ENCODE data around the gene KISS1R.
"Not testable (repeated sequence)": the region's sequence is repeated elsewhere in the genome, so short reads cannot be mapped to it uniquely, and the experiment has no call there.

KISS1R gene

DNA sequence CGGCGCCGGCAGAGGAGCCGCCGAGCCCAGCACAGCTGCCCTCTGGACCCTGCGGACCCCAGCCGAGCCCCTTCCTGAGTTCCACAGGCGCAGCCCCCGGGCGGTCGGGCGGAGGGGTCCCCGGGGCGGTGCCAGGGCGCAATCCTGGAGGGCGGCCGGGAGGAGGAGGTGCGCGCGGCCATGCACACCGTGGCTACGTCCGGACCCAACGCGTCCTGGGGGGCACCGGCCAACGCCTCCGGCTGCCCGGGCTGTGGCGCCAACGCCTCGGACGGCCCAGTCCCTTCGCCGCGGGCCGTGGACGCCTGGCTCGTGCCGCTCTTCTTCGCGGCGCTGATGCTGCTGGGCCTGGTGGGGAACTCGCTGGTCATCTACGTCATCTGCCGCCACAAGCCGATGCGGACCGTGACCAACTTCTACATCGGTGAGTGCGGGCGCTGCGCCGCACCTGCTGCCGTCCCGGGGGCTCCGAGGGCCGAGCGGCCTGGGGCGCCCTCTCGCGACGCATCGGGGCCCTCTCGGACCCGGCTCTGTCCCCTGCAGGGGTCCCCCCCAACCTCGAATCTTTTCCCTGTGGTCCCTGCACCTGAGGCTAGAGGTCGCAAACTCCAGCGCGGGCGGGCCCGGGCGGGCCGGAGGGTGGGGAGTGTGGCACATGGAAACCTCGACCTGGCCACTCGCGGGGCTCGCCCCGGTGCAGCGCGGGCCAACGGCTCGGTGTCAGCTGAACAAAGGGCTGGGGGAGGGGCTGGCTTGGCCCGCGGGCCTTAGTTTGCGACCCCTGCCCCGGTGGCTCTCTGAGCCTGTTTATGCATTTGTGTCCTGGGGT is at the start of gene KISS1R:
TSS of gene KISS1R (plus strand) at position 11 of the 829 bp plus-strand sequence. CDS start at position 181, 170 bp downstream.
- peak; percentile 50 for DNase-seq

DNA sequence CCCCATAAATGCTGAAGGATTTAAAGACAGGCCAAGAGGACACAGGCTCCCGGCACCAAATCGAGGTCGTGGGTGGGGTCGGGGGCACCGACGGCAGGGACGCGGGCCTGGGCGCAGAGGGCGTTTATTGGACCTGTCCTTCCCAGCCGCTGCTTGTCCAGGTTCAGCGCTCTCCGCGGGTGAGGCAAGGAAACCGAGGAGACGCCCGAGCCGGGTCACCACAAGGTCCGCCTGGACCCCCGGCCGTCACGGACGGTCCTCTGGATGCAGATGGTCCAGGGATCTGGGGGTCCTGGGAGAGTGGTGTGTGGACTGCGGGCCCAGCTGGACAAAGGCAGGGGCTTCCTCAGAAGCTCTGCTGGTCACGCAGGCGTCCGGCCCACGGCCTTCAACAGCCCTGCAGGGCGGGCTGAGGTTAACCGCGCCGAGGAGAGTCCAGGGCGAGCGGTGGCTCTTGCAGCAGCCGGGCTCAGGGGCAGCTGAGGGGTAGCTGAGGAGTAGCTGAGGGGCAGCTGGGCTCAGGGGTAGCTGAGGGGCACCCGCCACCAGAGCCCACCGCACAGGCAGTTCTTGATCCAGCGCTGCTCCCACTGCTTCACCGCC is 49.2 kb upstream of the KISS1R start:
- no peak for DNase-seq

DNA sequence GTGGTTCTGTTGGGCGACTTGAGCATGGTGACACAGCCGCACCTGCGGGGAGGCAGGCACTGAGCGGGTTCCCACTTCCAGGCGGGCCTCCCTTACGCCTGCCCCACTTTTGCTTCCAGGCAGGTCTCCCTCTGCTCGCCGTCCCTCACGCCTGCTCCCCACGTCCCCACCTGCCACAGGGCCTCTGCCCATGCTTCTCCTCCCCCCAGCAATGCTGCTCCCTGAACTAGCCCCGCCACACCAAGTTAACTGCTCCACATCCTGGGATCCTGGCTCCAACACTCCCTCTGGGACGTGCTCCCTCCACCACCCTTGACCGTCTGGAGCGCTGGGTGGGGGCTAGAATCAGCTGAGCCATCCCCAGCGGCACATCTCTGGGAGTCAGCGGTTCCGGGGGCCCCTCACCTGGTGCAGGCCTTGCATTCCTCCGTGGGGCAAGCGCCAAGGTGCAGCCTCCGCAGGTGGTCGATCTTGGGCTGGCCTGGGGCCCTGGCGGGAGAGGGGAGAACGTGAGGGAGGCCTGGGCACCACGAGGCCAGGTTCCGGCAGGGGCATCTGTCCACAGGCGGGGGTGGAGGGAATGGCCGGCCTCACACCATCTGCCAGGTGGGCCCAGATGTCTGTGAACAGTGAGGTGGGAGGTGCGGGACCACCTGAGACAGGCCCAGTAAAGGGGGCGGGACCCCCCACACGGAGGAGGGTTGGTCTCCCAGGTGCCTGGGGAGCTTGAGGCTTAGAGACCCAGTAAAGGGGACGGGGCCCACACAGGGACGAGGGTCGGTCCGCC is 48.5 kb upstream of the KISS1R start:
- DNase-seq = no peak

DNA sequence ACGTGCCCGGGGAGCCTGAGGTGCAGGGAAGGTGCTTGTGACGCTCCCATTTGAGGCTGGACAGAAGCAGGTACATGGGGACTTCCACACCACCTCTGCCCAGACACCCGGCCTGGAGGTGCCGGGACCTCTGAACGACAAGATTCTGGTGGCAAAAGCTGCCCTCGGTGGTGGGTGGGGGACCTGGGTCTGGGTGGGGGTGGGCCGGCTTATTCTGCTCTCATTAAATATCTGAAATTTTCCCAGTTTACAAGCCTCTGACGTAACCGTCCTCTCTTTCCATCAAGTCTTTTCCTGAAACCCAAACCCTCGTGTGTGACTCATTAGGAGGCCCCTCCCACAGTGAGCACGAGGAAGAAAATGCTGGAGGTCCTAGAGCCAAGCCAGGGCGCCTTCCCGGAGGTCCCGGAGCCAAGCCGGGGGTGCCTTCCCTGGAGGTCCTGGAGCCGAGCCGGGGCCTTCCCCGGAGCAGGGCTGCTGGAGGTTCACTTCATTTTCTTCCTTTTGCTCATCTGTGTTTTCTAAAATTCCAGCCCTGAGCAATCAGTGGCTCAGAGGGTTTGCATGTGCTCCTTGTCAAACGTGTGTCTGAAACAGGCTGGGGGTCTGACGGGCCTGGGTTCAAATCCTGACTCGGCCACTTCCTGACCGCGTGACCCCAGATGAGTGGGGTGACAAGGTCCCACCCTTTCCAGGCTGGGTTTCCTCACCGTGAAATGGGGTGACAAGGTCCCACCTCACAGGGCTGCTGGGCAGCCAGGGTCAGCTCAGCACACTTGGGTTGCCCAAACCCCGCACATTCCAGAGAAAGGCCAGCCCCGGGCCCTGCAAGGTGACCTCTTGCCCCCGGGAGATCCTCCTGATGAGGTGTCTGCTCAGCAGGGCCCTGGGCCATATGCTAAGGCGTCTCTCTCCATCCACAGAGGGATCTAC is 47.6 kb upstream of the KISS1R start:
- no peak for DNase-seq

DNA sequence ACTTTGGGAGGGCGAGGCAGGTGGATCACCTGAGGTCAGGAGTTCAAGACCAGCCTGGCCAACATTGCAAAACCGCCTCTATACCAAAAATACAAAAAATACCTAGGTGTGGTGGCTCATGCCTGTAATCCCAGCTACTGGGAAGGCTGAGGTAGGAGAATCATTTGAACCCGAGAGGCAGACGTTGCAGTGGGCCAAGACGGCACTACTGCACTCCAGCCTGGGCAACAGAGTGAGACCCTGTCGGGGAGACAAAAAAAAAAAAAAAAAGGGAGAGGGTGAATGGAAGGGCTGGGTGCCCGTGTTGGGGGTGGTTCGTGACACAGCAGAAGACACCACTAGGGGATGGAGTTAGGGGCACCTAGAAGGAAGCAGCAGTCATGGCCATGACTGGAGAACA is 46.8 kb upstream of the KISS1R start:
- no peak for DNase-seq

DNA sequence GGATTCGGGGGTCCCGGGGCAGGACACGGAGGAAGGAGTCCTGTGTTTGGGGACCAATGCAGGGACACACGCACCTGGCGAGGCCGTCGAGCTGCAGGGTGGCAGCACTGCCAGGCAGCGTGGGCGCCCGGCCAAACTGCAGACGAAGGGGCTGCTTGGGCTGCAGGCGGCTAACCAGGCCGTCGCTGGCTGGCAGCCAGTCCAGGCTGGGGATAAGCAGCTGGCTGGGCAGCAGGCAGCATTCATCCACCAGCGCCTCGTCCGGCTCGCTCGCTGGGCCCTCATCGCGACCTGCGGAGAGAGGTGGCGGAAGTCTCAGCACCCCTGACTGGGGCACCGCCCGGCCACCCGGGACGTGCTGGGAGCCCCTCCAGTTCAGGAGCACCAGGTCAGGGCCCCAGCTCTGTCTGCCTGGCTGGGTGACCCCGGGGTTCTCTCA is 46.2 kb upstream of the KISS1R start:
- DNase-seq = peak; percentile 83

DNA sequence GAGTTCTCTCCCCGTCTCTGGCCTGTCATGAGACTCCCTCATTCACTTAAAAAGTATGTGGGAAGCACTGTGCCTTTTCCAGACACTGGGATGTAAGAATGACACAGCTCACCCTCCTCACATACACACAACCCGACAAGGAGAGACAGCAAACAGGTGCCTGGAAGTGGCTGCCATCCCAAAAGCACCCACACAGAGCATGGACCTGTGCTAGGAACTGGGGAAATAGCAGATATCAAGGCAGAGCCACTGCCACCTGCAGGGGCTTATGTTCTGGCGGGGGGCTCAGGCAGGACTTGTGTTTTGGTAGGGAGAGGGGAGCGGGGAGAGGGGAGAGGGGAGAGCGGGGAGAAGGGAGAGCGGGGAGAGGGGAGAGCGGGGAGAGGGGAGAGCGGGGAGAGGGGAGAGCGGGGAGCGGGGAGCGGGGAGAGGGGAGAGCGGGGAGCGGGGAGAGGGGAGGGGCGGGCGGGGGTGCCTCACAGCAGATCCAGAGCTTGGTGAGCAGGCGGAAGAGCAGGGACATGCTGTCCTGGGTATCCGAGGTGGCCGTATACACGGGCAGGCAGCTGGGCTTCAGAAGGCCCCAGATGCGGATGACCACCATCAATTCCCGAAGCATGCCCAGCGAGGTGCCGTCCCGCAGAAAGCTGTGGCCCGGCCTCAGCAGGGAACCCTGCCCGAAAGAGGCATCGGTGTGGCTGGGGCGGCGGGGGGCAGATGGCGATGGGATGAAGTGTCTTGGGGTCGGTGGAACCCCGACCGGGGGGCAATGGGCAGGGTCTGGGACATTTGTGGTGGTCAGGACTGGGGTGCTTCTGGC is 45.5 kb upstream of the KISS1R start:
- no peak for DNase-seq

DNA sequence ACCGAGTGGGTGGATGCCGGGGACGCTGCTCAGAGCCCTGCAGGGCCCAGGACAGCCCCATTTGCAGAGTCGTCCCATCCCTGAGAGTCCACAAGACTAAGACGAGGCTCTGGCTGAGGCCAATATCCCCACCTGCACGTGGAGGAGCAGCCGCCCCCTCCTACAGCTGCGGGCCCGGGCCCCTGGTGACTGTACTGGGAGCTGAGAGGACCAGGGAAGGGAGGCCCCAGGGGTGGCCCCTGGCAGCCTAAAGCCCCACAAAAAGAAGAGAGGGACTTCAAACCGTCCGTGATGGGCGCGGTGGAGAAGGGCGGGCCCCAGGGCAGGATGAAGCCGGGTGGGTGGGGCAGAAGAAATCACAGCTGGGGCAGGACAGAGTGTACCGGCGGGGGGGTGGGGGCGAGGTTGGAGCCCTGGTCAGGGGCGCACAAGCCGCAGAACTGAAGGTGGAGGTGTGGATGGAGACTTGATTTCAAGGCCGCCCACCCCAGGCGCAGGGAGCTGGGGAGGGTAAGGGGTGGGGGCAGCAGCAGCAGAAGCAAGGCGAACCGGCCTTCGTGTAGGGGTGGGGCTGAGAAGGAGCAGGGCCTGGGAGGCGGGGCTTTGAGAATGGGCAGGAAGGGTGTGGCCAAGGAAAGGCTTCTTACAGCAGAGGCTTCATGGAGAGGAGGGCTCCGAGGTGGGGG is 44.7 kb upstream of the KISS1R start:
- no peak for DNase-seq

DNA sequence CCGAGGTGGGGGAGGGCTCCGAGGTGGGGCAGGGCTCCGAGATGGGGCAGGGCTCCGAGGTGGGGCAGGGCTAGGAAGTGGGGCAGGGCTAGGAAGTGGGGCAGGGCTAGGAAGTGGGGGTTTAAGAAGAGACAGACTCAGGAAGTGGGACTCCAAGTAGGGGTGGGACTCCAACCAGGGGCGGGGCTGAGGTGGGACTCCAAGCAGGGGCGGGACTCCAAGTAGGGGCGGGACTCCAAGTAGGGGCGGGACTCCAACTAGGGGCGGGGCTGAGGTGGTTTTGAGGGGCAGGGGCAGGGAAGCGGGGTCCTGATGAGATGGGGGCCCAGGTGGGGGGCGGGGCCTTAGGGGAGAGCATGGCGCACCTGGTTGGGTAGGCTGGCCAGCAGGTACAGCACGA is 44.0 kb upstream of the KISS1R start:
- DNase-seq = no peak

DNA sequence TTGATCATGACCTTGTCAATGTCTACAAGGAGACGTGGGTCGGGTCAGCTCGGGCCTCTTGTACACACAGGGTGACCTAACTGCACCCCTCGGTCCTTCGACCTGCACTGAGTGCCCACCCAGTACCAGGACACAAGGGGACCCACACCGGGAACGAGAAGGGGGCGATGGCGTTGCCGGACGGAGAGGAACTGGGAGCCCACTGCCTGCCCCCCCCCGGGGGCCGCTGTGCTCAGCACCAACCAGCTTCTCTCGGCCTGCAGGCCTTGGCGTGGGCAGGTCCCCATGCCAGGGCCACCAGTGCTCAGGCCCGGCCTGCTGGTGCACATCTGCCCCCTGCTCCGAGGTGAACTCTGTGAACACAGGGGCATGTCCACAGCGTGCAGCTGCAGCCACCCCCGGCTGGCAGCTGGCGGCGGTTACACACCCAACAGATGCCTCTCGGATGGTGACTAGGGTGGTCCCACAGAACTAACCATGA is 43.5 kb upstream of the KISS1R start:
- DNase-seq = no peak

DNA sequence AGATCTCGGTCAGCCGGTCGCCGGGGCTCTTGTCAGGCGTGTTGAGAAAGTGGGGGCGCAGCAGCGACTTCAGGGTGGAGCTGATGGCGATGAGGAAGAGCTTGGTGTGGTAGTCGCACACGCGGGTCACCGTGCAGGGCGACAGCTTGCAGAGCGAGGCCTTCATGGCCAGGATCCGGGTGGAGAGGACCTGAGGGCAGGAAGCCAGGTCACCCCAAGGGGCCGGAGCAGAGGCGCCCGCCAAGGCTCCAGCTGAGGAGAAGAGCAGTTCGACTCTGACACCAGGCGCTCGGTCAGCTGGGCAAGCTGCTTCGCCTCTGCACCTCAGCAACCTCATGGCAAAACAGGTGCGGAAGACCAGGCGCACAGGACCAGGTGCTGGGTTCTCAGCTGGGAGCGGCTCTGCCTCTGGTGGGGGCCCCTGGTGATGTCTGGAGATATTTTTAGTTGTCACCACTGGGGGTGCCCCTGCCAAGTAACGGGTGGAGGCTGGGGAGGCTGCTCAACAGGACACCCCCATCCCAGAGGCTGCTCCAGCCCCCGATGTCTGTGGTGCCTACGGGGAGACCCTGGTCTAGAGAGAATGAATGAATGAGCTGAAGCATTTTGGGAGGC is 41.8 kb upstream of the KISS1R start:
- no peak for DNase-seq

DNA sequence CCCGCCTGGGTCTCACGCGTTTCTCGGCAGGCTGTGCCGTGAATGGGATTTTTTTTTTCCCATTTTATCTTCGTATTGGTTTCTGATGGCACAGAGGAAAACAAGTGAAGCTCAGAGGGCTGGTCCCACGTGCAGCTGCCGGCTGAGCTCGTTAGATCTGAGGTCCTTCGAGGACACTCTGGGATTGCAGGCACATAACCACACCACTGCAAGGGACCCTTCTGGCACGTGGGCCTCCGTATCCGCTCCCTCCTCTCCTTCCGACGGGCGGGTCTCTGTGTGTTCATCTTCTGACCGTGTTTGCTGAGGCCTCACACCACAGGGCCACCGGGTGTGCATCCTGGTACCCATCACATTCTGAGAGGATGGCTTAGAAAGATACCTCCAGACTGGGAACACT is 41.0 kb upstream of the KISS1R start:
- DNase-seq = no peak

DNA sequence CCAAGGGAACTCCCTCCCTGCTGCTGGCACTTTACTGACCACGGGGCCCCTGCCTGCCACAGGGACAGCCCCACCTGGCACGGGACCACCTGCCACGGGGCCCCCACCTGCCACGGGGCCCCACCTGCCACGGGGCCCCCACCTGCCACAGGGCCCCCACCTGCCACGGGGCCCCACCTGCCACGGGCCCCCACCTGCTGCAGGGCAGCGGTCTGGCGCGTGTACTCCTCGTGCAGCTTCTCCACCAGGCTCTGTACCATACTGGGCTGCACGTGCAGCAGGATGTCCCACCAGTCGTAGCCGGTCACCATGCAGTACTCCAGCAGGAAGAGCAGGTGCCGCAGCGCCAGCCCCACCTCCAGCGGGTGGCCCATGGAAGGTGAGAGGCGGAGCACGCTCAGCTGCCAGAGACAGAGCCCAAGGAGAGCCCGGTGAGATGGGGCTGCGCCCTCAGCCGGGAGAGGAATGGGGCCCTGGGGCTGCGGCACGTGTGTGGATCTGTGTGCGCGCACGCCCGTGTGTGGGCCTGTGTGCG is 40.3 kb upstream of the KISS1R start:
- DNase-seq = no peak

DNA sequence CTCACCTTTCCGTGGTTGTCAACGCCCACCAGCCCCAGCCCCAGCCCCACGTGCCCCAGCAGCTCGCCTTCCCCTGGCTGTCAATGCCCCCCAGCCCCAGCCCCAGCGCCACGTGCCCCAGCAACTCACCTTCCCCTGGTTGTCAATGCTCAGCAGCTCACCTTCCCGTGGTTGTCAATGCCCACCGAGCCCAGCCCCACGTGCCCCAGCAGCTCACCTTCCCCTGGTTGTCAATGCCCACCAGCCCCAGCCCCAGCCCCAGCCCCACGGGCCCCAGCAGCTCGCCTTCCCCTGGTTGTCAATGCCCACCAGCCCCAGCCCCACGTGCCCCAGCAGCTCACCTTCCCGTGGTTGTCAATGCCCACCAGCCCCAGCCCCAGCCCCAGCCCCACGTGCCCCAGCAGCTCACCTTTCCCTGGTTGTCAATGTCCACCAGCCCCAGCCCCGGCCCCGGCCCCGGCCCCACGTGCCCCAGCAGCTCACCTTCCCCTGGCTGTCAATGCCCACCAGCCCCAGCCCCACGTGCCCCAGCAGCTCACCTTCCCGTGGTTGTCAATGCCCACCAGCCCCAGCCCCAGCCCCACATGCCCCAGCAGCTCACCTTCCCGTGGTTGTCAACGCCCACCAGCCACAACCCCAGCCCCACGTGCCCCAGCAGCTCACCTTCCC is 39.0 kb upstream of the KISS1R start:
- not testable (repeated sequence) for DNase-seq

DNA sequence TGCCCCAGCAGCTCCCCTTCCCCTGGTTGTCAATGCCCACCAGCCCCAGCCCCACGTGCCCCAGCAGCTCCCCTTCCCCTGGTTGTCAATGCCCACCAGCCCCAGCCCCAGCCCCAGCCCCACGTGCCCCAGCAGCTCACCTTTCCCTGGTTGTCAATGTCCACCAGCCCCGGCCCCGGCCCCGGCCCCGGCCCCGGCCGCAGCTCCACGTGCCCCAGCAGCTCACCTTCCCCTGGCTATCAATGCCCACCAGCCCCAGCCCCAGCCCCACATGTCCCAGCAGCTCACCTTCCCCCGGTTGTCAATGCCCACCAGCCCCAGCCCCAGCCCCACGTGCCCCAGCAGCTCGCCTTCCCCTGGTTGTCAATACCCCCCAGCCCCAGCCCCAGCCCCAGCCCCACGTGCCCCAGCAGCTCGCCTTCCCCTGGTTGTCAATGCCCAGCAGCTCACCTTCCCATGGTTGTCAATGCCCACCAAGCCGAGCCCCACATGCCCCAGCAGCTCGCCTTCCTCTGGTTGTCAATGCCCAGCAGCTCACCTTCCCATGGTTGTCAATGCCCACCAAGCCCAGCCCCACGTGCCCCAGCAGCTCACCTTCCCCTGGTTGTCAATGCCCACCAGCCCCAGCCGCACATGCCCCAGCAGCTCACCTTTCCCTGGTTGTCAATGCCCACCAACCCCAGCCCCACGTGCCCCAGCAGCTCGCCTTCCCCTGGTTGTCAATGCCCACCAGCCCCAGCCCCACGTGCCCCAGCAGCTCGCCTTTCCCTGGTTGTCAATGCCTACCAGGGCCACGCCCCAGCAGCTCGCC is 38.2 kb upstream of the KISS1R start:
- not testable (repeated sequence) for DNase-seq

DNA sequence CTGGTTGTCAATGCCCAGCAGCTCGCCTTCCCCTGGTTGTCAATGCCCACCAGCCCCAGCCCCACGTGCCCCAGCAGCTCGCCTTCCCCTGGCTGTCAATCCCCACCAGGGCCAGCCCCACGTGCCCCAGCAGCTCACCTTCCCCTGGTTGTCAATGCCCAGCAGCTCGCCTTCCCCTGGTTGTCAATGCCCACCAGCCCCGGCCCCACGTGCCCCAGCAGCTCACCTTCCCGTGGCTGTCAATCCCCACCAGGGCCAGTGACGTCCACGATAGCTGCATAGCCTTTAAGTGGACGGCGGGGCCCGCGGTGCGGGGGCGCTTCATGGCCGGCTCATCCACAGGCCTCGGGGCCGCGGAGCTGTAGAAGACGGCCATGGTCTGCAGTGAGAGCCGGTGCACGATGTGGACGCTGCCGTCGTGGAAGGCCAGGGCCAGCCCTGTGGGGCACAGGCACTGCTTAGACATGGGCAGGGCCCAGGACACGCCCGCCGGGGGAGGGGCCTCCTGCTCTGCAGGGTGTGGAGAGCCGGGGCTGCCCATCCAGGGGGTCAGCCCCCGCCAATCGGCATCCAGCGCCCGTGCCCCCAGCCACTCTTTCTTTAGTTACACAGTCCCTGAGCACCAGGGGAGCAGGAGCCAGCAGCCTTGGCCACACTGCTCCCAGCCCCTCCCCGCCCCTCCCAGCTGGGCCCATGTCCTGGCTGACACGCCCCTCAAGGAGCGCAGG is 37.3 kb upstream of the KISS1R start:
- DNase-seq = no peak

DNA sequence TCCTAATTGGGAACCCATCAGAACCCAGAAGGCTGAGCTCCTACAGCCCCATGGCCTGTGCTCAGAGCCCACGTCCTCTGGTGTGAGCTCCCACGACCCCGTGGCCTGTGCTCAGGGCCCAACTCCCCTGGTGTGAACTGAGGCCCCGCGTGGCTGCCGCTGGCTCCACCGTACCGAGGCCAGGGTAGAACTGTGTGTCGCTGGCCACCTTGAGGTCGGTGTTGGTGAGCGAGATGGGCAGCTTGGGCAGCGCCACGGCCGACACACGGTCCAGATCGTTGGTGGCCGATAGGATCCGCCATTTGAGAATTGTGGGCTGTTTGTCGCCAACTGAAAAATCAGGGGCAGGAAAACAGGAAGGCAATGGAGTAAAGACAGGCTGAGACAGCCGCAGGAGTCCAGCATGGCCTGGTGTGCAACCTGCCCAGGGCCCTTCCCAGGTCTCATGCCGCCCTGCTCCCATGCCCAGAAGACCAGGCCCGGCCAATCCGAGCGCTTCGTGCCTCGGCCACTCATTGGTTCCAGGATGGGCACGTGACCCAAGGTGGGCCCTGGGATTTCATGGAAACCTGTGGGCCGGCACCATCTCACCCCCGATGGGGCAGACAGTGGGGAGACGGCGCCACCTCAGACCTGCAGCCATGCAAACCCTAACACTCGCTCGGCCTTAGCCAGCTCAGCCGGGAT is 35.6 kb upstream of the KISS1R start:
- no peak for DNase-seq
